NCI-H524 (cell line): Measurements from ENCODE around the gene CRYBA4.
A peak's percentile ranks its signal among the peaks of the same experiment; 100 is the strongest.

Experiments
- DNase-seq, 2 experiments: peaks; one replicate each; lab custom pipeline; 2025; lab: John Stamatoyannopoulos, UW

Gene CRYBA4

GRCh38 chr22:26624803-26625202 is 3.0 kb downstream of the CRYBA4 start:
- no peak for DNase-seq

DNA sequence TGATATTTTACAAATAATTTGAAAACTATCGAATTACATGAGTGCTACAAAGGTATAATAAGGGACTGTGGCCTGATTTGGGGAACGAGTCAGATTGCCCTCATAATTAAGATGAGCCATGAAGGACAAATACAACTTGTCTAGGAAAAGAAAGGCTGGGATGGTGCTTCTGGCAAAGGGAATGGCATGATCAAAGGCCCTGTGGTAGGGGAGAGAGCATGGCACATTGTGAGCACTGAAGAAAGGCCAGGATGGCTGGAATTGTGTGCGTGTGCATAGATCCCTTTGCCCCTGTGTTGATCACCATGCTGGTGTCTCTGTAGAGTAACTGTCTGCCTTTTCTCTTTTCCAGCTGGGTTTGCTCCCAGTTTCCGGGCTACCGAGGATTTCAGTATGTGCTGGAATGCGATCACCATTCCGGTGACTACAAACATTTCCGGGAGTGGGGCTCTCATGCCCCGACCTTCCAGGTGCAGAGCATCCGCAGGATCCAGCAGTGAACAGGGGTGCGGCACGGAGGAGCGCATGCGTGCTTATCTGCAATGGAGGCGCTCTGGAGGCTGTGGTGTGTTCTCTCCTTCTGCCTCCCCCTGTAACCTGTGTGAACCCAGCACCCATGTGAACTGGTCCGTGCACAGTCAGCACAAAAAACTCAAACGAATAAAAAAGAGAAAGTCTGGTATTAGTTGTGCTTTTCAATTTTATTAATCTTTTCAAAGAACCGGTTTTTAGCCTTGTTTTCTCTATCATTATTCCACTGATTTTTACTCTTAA is 8.4 kb downstream of the CRYBA4 start:
- DNase-seq, result no peak

GRCh38 chr22:26631282-26631681 is 9.5 kb downstream of the CRYBA4 start:
- no peak for DNase-seq

DNA sequence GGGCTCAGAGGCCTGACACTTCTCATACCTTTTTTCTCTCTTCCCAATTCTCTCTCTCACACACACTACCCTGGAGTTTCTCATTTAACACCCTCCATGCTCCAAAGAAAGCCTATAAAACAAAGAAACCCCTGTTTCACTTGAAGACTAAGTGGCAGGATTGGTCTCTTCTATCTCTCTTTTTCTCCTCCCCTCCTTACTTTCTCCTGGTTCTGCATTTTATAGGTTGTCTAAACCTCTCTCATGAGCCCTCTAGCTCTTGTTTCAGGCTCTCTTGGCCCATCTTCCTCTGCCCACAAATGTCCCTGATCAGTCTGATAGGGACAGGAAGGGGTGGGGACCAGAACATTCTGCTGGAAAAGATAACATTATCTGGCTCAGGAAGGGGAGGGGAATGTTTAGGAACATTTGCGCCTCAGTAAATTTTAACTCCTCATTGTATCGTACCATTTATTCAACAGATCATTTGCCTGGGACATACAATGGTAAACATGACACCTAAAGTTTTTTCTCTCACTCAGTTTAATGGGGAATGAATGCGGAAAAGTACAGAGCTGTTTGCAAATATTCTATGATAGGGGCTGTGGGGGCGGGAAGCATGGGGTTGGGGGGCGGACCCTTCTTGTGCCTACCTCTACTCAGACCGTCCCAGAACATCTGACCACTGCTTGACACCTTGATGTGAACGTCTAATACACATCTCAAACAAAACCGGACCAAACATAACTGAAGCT is 10.8 kb downstream of the CRYBA4 start:
- no peak for DNase-seq

- DNase-seq, result no peak
Measured at GRCh38 chr22:26634189-26634588, 12.4 kb downstream of the CRYBA4 start.

- no peak for DNase-seq
Measured at GRCh38 chr22:26635117-26635516, 13.4 kb downstream of the CRYBA4 start.

DNA sequence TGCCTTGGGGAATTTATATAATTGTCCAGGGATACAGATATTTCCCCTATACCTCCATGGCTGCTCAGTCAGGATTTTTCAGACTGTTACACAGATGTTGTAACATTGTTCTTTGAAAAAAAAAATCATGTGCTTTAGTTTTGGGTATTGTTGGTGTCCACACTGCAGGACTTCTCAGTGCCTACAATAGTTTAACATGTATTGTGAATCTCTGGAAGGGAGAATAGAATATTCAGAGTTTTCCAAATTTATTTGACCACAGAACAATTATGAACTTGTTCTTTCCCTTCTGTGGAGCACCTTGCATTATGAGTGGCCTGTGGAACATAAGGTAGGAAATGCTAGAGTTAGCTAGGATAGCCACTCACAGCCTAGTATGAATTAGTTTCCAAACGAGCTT is 14.5 kb downstream of the CRYBA4 start:
- DNase-seq, result no peak

GRCh38 chr22:26642465-26643417 is 21.0 kb downstream of the CRYBA4 start:
- peak in 1 of 2 experiments; percentile 9 for DNase-seq

GRCh38 chr22:26643418-26644100 is 21.8 kb downstream of the CRYBA4 start:
- DNase-seq, result no peak

GRCh38 chr22:26646158-26646557 is 24.4 kb downstream of the CRYBA4 start:
- no peak for DNase-seq

- DNase-seq, result peak; percentile 39 to 82
Measured at GRCh38 chr22:26648011-26648497, 26.3 kb downstream of the CRYBA4 start.

GRCh38 chr22:26648528-26649388 is 27.0 kb downstream of the CRYBA4 start:
- DNase-seq, result peak in 1 of 2 experiments; percentile 40

DNA sequence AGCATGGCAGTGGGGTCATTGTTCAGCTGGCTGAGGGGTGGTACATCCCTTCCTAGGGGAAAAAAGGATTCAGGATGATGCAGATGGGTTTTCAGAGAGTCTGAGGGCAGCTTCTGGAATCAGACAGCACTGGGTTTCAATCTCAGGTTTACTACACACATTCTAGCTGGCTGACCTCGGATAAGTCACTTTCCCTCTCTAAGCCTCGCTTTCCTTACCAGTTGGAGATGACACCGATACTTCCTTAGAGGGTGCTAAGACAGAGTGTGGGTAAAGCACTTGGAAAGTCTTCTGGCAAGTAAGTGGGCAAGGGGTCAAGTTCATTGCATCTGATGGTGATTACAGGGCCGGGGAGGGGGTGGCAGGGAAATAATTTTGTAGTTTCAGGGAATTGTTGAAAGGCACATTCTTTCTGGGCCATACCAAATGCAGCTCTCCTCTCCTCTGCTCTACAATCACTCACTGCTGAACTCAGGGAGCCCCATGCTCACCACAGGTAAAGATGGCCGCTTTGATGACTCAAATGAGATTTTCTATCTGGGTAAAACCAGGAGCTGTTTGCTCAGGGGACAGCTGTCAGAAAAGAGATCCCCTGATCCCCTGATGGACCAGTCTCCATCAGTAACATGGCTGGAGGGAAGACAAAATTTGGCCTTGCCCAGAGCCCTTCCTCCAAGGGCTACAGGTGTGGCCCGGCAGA is 29.1 kb downstream of the CRYBA4 start:
- no peak for DNase-seq

DNA sequence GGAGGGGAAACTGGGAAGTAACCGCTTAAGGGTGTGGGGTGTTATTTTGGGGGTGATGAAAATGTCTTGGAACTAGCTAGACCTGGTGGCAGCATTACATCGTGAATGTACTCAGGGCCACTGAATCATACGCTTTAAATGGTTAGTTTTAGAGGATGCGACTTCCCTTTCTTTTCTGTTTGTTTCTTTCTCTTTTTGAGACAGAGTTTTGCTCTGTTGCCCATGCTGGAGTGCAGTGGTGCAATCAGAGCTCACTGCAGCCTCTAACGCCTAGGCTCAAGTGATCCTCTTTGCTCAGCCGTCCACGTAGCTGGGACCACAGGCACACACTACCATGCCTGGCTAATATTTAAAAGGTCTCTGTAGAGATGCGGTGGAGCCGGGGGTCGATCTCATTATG is 30.1 kb downstream of the CRYBA4 start:
- DNase-seq, result no peak

GRCh38 chr22:26656891-26657851 is 35.4 kb downstream of the CRYBA4 start, which contains the start of gene MIAT:
Gene MIAT (plus strand): TSS chr22:26657588.
- peak; percentile 61 for DNase-seq

DNA sequence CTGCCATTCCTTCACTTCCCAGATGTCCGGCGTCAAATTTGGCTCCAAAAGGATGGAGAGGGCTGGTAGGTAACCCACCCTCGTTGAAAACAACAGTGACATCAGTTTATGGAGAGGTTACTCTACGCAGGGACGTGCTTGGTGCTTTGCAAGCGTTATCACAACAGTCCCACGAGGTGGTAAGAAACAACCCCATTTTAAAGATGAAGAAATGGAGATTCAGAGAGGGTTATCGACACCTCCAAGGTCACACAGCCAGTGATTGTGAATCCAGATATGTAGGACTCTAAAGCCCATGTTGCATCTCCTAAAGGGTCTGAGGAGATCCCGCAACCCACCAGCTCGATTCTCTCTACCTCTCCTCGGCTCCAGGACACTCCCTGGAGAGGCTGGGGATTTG is 36.4 kb downstream of the CRYBA4 start:
- DNase-seq, result peak in 1 of 2 experiments; percentile 47

- DNase-seq, result peak; percentile 98 to 99
Measured at GRCh38 chr22:26658671-26659478, 37.1 kb downstream of the CRYBA4 start.

- DNase-seq, result no peak
Measured at GRCh38 chr22:26660356-26660755, 38.6 kb downstream of the CRYBA4 start.
